C4-2B (cell line): ENCODE measurements around the gene RIMBP2.

Experiments
- ZFX ChIP-seq: fragments of 450-650 bp; IDR thresholded peaks from 2 replicates; pipeline ENCODE4 v1.6.1; 2017
- TF ChIP-seq, protein P1 (sequence below): fragments of 450-650 bp; conservative IDR thresholded peaks from 2 replicates; pipeline ENCODE4 v1.5.1; 2017; ENCODE audit warnings: mild to moderate bottlenecking

DNA sequence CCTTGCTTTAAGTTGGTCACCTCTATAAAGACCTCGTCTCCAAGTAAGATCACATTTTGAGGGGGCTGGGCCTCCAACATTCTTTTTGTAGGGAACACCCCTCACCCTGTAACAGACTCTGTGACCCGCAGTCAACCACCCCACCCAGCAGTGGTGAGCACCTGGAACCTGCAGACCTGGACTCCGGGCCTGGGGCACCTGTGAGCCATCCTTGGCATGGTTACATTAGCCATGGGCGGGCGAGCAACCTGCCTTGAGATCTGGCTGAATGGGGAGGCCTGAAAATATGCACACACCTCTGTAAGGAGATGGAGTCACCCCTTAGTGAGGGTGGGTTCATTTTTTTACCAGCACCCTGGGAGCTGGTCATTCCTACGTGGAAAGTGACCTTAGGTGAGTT is 95.3 kb downstream of the RIMBP2 start:
- TF ChIP-seq, protein P1, sequence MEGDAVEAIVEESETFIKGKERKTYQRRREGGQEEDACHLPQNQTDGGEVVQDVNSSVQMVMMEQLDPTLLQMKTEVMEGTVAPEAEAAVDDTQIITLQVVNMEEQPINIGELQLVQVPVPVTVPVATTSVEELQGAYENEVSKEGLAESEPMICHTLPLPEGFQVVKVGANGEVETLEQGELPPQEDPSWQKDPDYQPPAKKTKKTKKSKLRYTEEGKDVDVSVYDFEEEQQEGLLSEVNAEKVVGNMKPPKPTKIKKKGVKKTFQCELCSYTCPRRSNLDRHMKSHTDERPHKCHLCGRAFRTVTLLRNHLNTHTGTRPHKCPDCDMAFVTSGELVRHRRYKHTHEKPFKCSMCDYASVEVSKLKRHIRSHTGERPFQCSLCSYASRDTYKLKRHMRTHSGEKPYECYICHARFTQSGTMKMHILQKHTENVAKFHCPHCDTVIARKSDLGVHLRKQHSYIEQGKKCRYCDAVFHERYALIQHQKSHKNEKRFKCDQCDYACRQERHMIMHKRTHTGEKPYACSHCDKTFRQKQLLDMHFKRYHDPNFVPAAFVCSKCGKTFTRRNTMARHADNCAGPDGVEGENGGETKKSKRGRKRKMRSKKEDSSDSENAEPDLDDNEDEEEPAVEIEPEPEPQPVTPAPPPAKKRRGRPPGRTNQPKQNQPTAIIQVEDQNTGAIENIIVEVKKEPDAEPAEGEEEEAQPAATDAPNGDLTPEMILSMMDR = no peak
- no peak for TF ChIP-seq ZFX
